Measurements from ENCODE around the gene SPAG17.

DNA sequence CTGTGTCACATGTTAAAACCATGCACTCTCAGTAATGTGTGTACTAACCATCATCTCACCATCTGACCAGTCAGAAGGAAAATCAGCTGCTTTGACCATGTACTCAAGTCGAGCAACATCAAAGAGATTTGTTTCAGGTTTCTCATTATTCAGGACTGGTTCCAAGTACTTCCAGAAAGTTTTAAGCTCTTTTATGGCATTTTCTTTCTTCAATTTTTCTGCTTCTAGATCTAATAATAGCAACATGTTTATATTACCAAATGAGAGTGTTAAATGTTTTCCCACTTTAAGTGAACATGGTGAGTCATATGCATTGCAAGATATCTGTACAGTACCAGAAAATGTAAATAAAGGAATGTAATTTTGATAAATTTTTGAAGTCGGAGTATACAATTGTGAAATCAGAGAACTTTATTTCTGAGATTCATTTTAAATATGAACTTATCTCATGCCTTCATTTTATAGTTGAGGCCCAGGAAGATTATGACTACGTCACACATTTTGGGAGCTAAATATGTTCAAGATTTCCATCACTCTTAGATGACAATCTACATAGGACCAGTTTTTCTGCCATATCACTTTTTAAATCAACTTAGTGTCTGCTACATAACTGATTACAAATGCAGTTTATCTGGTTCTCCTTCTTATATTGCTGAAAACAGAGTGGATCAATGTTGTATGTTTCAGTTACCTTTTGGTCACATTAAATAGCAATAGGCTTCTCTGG, 87.2 kb downstream of the SPAG17 start:
- TF ChIP-seq, protein P1, sequence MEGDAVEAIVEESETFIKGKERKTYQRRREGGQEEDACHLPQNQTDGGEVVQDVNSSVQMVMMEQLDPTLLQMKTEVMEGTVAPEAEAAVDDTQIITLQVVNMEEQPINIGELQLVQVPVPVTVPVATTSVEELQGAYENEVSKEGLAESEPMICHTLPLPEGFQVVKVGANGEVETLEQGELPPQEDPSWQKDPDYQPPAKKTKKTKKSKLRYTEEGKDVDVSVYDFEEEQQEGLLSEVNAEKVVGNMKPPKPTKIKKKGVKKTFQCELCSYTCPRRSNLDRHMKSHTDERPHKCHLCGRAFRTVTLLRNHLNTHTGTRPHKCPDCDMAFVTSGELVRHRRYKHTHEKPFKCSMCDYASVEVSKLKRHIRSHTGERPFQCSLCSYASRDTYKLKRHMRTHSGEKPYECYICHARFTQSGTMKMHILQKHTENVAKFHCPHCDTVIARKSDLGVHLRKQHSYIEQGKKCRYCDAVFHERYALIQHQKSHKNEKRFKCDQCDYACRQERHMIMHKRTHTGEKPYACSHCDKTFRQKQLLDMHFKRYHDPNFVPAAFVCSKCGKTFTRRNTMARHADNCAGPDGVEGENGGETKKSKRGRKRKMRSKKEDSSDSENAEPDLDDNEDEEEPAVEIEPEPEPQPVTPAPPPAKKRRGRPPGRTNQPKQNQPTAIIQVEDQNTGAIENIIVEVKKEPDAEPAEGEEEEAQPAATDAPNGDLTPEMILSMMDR (IDR thresholded peaks at IDR 0.05), result no peak
- no peak for TF ChIP-seq POLR2A (IDR thresholded peaks at IDR 0.05)
- TF ChIP-seq POLR2AphosphoS5 (IDR thresholded peaks at IDR 0.05), result no peak

All from suprapubic skin (tissue), 4 donors.